K562 (cell line): ENCODE data around the gene ARSA.

Experiments used
- CTBP1 ChIP-seq: fragments of 450-650 bp; IDR thresholded peaks from 2 replicates; pipeline ENCODE4 v1.6.1; 2016; ENCODE audit warnings: borderline replicate concordance
- HMG20B ChIP-seq: fragments of 250-450 bp; sonication (Bioruptor Pico); IDR thresholded peaks from 2 replicates; pipeline ENCODE4 v1.5.0; 2021; ENCODE audit warnings: mild to moderate bottlenecking
- MAFK ChIP-seq: IDR thresholded peaks from 2 replicates; pipeline ENCODE4 v1.6.1; 2011; ENCODE audit warnings: low read length, improper control_type of control experiment
- MEF2A ChIP-seq: IDR thresholded peaks from 2 replicates; pipeline ENCODE4 v1.6.1; 2011; ENCODE audit warnings: low read depth, mild to moderate bottlenecking, low read length, moderate library complexity; ENCODE audit not compliant: control insufficient read depth
- PCBP2 ChIP-seq: fragments of 200-400 bp; formaldehyde crosslinking; IDR thresholded peaks from 2 replicates; pipeline ENCODE4 v1.6.1; 2018; ENCODE audit warnings: low read length, low read depth, mild to moderate bottlenecking, moderate library complexity; ENCODE audit not compliant: poor library complexity, severe bottlenecking
- PTTG1 ChIP-seq: fragments of 450-650 bp; IDR thresholded peaks from 2 replicates; pipeline ENCODE4 v1.6.1; 2016; ENCODE audit warnings: low read depth, mild to moderate bottlenecking, missing genetic modification characterization, missing compliant biosample characterization
- SREBF2 ChIP-seq: sonication (generic); formaldehyde crosslinking; IDR thresholded peaks from 2 replicates; pipeline ENCODE4 v1.4.0; 2020; ENCODE audit warnings: mild to moderate bottlenecking, missing genetic modification reagents
- SRF ChIP-seq, 2 experiments: fragments of 250-450, 450-650 bp in 1 of 2; sonication (Bioruptor Pico) in 1 of 2; sonication (generic) in 1 of 2; formaldehyde crosslinking; IDR thresholded peaks; 2 replicates each; pipeline versions ENCODE4 v1.5.0 to v1.5.1; 2020 to 2022; ENCODE audit warnings: mild to moderate bottlenecking in 1 of 2, missing genetic modification reagents in 1 of 2
- TF ChIP-seq, protein P1 (sequence below), 3 experiments: IDR thresholded peaks in 2 of 3; conservative IDR thresholded peaks in 1 of 3; 2 replicates each; pipeline ENCODE4 v1.5.1; 2011 to 2012; ENCODE audit warnings: low read length in 3 of 3, mild to moderate bottlenecking in 3 of 3, control low read depth in 2 of 3, improper control_type of control experiment in 1 of 3, inconsistent platforms in 1 of 3, low read depth in 1 of 3, mixed read lengths in 1 of 3, moderate library complexity in 1 of 3; ENCODE audit not compliant: insufficient read depth in 2 of 3
- TF ChIP-seq, protein P2 (sequence below), 2 experiments: fragments of 450-650 bp in 1 of 2; sonication (generic) in 1 of 2; formaldehyde crosslinking in 1 of 2; IDR thresholded peaks in 1 of 2; conservative IDR thresholded peaks in 1 of 2; 2 replicates each; pipeline versions ENCODE4 v1.6.1 to v1.8.1; 2016 to 2023; ENCODE audit warnings: mild to moderate bottlenecking in 2 of 2, moderate library complexity in 2 of 2, inconsistent platforms in 1 of 2, missing genetic modification reagents in 1 of 2

DNA sequence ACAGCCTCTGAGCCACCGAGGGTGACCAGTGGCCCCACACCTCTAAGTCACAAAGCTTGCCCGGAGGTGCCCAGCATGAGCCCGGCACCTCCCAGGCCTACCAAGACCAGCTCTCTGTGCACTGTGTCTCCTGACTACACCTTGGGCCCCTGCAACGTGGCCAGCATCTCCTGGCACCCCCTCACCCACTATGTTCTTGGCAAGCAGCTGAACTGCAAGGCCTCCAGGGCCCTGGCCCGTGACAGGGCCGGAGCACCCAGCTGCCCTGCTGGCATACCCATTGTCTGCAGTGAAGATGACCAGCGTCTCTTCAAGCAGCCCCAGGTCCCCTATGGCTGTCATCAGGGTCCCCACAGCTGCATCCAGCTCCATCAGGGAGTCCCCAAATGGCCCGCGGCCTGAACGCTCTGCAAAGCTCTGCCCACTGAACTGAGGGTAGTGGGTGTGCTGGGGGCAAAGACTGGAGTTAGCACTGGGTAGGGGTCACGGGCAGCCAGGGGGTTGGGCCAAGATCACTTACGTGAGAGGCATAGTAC lies 1.6 kb downstream of the ARSA start:
- TF ChIP-seq MEF2A (no peak), CTBP1 (no peak), HMG20B (CRISPR knock-in tag) (no peak), PTTG1 (tag) (no peak), SRF (CRISPR knock-in tag; IDR thresholded peaks at IDR 0.05) (no peak), MAFK (no peak), SREBF2 (CRISPR knock-in tag) (no peak), PCBP2 (no peak)
- TF ChIP-seq, protein P1, sequence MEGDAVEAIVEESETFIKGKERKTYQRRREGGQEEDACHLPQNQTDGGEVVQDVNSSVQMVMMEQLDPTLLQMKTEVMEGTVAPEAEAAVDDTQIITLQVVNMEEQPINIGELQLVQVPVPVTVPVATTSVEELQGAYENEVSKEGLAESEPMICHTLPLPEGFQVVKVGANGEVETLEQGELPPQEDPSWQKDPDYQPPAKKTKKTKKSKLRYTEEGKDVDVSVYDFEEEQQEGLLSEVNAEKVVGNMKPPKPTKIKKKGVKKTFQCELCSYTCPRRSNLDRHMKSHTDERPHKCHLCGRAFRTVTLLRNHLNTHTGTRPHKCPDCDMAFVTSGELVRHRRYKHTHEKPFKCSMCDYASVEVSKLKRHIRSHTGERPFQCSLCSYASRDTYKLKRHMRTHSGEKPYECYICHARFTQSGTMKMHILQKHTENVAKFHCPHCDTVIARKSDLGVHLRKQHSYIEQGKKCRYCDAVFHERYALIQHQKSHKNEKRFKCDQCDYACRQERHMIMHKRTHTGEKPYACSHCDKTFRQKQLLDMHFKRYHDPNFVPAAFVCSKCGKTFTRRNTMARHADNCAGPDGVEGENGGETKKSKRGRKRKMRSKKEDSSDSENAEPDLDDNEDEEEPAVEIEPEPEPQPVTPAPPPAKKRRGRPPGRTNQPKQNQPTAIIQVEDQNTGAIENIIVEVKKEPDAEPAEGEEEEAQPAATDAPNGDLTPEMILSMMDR (IDR thresholded peaks at IDR 0.05 in 2 of 3, conservative IDR thresholded peaks at IDR 0.05 in 1 of 3; ENCODE audit: insufficient read depth in 2 of 3, low read depth in 1 of 3, low read length in 3 of 3) = no peak
- TF ChIP-seq, protein P2, sequence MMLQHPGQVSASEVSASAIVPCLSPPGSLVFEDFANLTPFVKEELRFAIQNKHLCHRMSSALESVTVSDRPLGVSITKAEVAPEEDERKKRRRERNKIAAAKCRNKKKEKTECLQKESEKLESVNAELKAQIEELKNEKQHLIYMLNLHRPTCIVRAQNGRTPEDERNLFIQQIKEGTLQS (IDR thresholded peaks at IDR 0.05) = no peak
- TF ChIP-seq, protein P2 (CRISPR knock-in tag; conservative IDR thresholded peaks at IDR 0.05) = no peak
